ENCODE data around the gene HOXA3. TPM values are rescaled to one million over a fixed set of nuclear protein-coding genes. Genes with fewer than 3 reads are reported as not detected.
A peak's percentile ranks its signal among the peaks of the same experiment; 100 is the strongest.

The HOXA3 gene
- total and polyA plus RNA-seq, 2 experiments from 2014 or later = 0.83 to 4.1 TPM

DNA sequence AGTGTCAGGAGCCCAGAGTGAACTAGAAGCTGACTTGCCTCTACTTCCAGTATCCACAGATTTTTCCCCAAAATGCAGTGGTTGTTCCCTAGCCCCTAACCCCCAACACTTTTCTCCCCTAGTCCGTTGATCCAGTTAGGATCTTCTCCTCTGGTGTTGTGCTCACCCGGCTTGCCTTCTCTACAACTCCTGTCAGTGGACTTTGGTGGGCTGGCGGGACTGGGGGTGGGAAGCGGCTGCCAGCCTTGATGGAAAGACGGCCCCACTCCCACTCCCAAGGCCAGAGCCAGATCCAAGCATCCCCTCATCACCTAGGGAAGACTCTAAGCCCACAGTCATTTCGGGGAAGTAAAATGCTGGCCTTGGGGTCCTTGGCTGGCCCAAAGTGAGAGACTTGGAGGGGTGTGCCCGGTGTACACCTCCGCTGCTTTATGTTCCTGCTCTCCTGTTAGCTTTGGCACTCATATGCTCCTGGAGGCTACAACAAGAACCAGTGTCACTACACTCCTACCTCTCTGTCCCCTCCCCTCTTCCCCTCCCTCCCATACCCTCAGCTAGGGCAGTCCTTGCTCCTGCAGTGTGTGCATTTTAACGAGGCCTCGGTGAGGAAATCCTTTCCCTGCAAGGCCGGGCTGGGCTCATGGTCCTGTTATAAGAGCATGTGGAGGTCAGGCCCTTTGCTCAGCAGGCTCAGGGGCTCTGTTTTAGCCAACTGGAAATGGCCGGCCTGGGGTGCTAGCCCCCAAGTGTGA is 22.7 kb upstream of the HOXA3 start:
- Histone ChIP-seq H3K36me3 (replicated peaks; ENCODE audit: insufficient read depth, low read depth) (no peaks in the 10 kb centered on the region), H3K9me3 (ENCODE audit: low read depth) (no peaks in the 10 kb centered on the region), H4K20me1 (ENCODE audit: insufficient read depth, poor library complexity, severe bottlenecking) (peaks cover 16% of the 10 kb centered on the region), H3K9me2 (replicated peaks; ENCODE audit: insufficient read depth) (no peaks in the 10 kb centered on the region), H2AFZ (no peak overlapping the region), H3K27ac (peak overlapping the region; percentile 96), H3K4me1 (ENCODE audit: insufficient read depth) (peaks cover 6% of the 10 kb centered on the region), H3K4me3 (peak overlapping the region; percentile 61), H3K4me2 (peak overlapping the region; percentile 96), H3K27me3 (peaks cover 95% of the 10 kb centered on the region), H3K79me2 (peaks cover 95% of the 10 kb centered on the region)
- WGBS (ENCODE audit: low lambda C conversion rate, missing lambda C conversion rate) = 31% methylated on average over 12 of the region's 12 CpGs
- TF ChIP-seq EZH2 (IDR thresholded peaks at IDR 0.05; ENCODE audit: borderline replicate concordance) (no peak), EZH2phosphoT487 (IDR thresholded peaks at IDR 0.05; ENCODE audit: low read depth, severe bottlenecking, unreplicated experiment) (peak; percentile 21)
- TF ChIP-seq, protein P1, sequence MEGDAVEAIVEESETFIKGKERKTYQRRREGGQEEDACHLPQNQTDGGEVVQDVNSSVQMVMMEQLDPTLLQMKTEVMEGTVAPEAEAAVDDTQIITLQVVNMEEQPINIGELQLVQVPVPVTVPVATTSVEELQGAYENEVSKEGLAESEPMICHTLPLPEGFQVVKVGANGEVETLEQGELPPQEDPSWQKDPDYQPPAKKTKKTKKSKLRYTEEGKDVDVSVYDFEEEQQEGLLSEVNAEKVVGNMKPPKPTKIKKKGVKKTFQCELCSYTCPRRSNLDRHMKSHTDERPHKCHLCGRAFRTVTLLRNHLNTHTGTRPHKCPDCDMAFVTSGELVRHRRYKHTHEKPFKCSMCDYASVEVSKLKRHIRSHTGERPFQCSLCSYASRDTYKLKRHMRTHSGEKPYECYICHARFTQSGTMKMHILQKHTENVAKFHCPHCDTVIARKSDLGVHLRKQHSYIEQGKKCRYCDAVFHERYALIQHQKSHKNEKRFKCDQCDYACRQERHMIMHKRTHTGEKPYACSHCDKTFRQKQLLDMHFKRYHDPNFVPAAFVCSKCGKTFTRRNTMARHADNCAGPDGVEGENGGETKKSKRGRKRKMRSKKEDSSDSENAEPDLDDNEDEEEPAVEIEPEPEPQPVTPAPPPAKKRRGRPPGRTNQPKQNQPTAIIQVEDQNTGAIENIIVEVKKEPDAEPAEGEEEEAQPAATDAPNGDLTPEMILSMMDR (IDR thresholded peaks at IDR 0.05; ENCODE audit: poor library complexity) = no peak
- no peak for DNase-seq (ENCODE audit: low spot score)

DNA sequence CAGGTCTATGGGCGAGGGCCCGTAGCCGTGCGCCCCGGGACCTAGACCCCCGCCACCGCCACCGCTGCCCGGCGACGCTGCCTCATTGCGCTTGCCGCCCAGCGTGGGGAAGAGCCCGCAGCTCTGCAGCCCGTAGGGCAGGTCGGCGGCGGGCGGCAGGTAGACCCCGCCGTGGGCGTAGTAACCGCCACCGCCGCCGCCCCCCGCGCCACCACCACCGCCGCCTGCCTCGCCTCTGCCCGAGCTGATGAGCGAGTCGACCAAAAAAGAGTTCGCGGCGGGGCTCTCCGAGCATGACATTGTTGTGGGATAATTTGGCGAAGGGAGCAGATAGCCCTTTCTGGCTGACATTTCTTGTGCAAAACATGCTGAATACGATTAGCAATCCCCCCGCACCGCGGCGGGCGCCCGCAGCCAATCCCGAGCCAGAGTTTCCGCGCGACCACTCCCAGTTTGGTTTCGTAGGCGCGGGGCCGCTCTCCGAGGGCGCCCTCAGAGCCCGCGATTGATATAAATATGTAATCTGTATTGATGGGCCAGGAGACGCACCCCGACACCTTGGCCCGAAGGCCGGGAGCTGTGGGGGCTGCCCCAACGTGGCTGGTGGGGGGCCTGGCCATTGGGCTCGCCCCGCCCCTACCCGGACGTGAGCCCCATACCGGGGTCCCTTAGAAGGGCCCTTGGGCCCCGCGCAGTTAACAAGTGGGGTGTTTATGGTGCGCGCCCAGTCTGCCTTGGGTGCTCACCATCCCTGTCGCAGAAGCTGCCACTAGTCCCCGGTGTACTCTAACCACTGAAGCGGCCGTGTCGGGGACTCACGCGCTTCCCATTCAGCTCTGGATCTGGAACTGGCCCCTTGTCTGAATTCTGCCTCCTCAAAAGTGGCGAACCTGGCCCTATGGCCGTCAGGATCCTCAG is 21.8 kb upstream of the HOXA3 start, which contains the start of gene HOXA10:
HOXA10 (minus strand) TSS at position 365 of the 918 bp plus-strand sequence; CDS start at position 351, 14 bp downstream.
- Histone ChIP-seq H3K4me1 (ENCODE audit: insufficient read depth) (peaks cover 9% of the 10 kb centered on the region), H3K27me3 (peaks cover 99% of the 10 kb centered on the region), H4K20me1 (ENCODE audit: insufficient read depth, poor library complexity, severe bottlenecking) (peaks cover 16% of the 10 kb centered on the region), H3K4me2 (peak within 1 kb of the TSS; percentile 96), H3K27ac (peak within 1 kb of the TSS; percentile 96), H2AFZ (peak within 1 kb of the TSS; percentile 45), H3K36me3 (replicated peaks; ENCODE audit: insufficient read depth, low read depth) (no peaks in the 10 kb centered on the region), H3K9me3 (ENCODE audit: low read depth) (no peaks in the 10 kb centered on the region), H3K79me2 (peaks cover 99% of the 10 kb centered on the region), H3K4me3 (peak within 1 kb of the TSS; percentile 61), H3K9me2 (replicated peaks; ENCODE audit: insufficient read depth) (no peaks in the 10 kb centered on the region)
- DNase-seq (ENCODE audit: low spot score) = no peak
- TF ChIP-seq, protein P1 (IDR thresholded peaks at IDR 0.05; ENCODE audit: poor library complexity) = no peak
- TF ChIP-seq EZH2 (IDR thresholded peaks at IDR 0.05; ENCODE audit: borderline replicate concordance) = no peak
- 10% methylated on average over 58 of the region's 82 CpGs for WGBS (ENCODE audit: low lambda C conversion rate, missing lambda C conversion rate)

DNA sequence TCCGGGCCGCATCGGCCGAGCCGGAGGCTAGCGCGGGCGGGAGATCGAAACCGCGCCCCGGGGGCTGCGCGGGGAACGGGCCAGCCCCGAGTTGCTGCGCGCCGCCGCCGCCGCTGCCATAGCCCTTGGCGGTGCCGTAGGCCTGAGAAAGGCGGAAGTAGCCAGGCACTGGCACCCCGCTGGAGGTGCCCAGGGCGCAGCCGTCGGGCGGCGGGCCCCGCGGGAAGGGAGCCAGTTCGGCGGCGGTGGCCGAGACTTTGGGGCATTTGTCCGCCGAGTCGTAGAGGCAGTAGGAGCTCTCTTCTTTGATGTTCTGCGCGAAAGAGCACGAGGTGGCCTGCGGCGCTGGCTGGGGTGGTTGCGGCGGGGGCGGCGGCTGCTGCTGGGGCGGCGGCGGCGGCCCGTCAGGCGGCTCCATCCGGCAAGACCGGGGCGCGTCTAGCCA is 21.1 kb upstream of the HOXA3 start:
- no peaks in the 10 kb centered on the region for H3K9me3 ChIP-seq (ENCODE audit: low read depth)
- peaks cover 99% of the 10 kb centered on the region for H3K79me2 ChIP-seq
- TF ChIP-seq EZH2phosphoT487 (IDR thresholded peaks at IDR 0.05; ENCODE audit: low read depth, severe bottlenecking, unreplicated experiment) (peak; percentile 28), EZH2 (IDR thresholded peaks at IDR 0.05; ENCODE audit: borderline replicate concordance) (peak; percentile 71)
- TF ChIP-seq, protein P1 (IDR thresholded peaks at IDR 0.05; ENCODE audit: poor library complexity) = no peak
- 1% methylated on average over 40 of the region's 59 CpGs for WGBS (ENCODE audit: low lambda C conversion rate, missing lambda C conversion rate)
- peaks cover 16% of the 10 kb centered on the region for H4K20me1 ChIP-seq (ENCODE audit: insufficient read depth, poor library complexity, severe bottlenecking)
- peaks cover 99% of the 10 kb centered on the region for H3K27me3 ChIP-seq
- peak overlapping the region; percentile 61 for H3K4me3 ChIP-seq
- peak overlapping the region; percentile 96 for H3K27ac ChIP-seq
- peak overlapping the region; percentile 96 for H3K4me2 ChIP-seq
- no peak for DNase-seq (ENCODE audit: low spot score)
- H3K9me2 ChIP-seq (replicated peaks; ENCODE audit: insufficient read depth) = no peaks in the 10 kb centered on the region
- no peaks in the 10 kb centered on the region for H3K36me3 ChIP-seq (replicated peaks; ENCODE audit: insufficient read depth, low read depth)
- peak overlapping the region; percentile 45 for H2AFZ ChIP-seq
- H3K4me1 ChIP-seq (ENCODE audit: insufficient read depth) = peaks cover 10% of the 10 kb centered on the region

Data from hepatocyte (in vitro differentiated cells).